ENCODE data around the gene EXOG. TPM values are rescaled to one million over a fixed set of nuclear protein-coding genes. Genes with fewer than 3 reads are reported as not detected.

EXOG gene
- total and polyA plus RNA-seq, 2 donors (not counting 3 experiments of a cell fraction or from before 2014, with no cell fraction given): 10.8 to 21.9 TPM

GRCh38 chr3:38460377-38461270, 35.5 kb upstream of the EXOG start:
- dilution Hi-C loops (cut with MboI; ENCODE audit: extremely low pct_ligation_motif_present, low sequenced_read_pairs) (no loop called here), intact Hi-C loops (cut with micrococcal nuclease) (no loop called here)
- H3K4me3 ChIP-seq (replicated peaks in 1 of 3; ENCODE audit: insufficient read depth in 1 of 3, low read depth in 1 of 3, low read length in 3 of 3): no peak overlapping the region
- no peaks in the 10 kb centered on the region for H3K9me1 ChIP-seq (replicated peaks; ENCODE audit: control insufficient read depth, extremely low read depth, insufficient read depth, low read length)
- FAIRE-seq (no peak), DNase-seq (ENCODE audit: low read depth, low spot score) (no peak)
- ChIA-PET POLR2A (no interaction called here), CTCF (no interaction called here)
- H3K9me3 ChIP-seq (replicated peaks; ENCODE audit: control insufficient read depth, insufficient read depth, low read length): no peaks in the 10 kb centered on the region
- no peak overlapping the region for H3K9ac ChIP-seq (replicated peaks; ENCODE audit: extremely low read depth, insufficient read depth, low read length)
- TF ChIP-seq EZH2 (IDR thresholded peaks at IDR 0.05; ENCODE audit: borderline replicate concordance, low read depth, low read length, severe bottlenecking) (no peak), POLR2AphosphoS5 (IDR thresholded peaks at IDR 0.05; ENCODE audit: insufficient read depth, low read depth, low read length) (no peak), MAX (IDR thresholded peaks at IDR 0.05; ENCODE audit: insufficient read depth, insufficient read length) (no peak), GATA2 (IDR thresholded peaks at IDR 0.05; ENCODE audit: insufficient read depth, insufficient read length, low read depth, low read length) (no peak), POLR2A (IDR thresholded peaks at IDR 0.05; ENCODE audit: low read depth, low read length) (no peak), JUN (IDR thresholded peaks at IDR 0.05; ENCODE audit: borderline replicate concordance, insufficient read depth, insufficient read length, low read depth) (no peak), MYC (IDR thresholded peaks at IDR 0.05; ENCODE audit: low read depth, low read length) (no peak), FOS (IDR thresholded peaks at IDR 0.05; ENCODE audit: borderline replicate concordance, insufficient read depth, low read length) (no peak), CTCF (IDR thresholded peaks at IDR 0.05; ENCODE audit: extremely low read depth in 1 of 2, insufficient read depth in 1 of 2, low read depth in 1 of 2, low read length in 2 of 2) (no peak)
- H3K4me2 ChIP-seq (ENCODE audit: insufficient read depth, low read length): no peak overlapping the region
- no peak overlapping the region for H3K27ac ChIP-seq (ENCODE audit: insufficient read depth, low read depth, low read length)
- H3K4me1 ChIP-seq (ENCODE audit: control insufficient read depth, extremely low read depth, insufficient read depth, low read length): no peaks in the 10 kb centered on the region
- no TSS peak for BruUV-seq (replicated peaks)
- H3K36me3 ChIP-seq (ENCODE audit: control insufficient read depth in 2 of 2, extremely low read depth in 1 of 2, insufficient read depth in 2 of 2, low read length in 2 of 2): no peaks in the 10 kb centered on the region
- H3K27me3 ChIP-seq (ENCODE audit: control insufficient read depth in 2 of 2, insufficient read depth in 2 of 2, low read length in 2 of 2): no peaks in the 10 kb centered on the region
- no peak overlapping the region for H2AFZ ChIP-seq (ENCODE audit: low read depth, low read length)
- H3K79me2 ChIP-seq (ENCODE audit: control insufficient read depth, insufficient read depth, low read length): peaks cover 5% of the 10 kb centered on the region
- H4K20me1 ChIP-seq (replicated peaks; ENCODE audit: control insufficient read depth, extremely low read depth, insufficient read depth, low read length): peaks cover 2% of the 10 kb centered on the region
